ENCODE results near the gene C1orf210.

- TF ChIP-seq CTCF (CRISPR knock-in tag; IDR thresholded peaks at IDR 0.05), result no peak
- no peak for TF ChIP-seq ZNF639 (CRISPR knock-in tag; conservative IDR thresholded peaks at IDR 0.05)
- TF ChIP-seq, protein P1, sequence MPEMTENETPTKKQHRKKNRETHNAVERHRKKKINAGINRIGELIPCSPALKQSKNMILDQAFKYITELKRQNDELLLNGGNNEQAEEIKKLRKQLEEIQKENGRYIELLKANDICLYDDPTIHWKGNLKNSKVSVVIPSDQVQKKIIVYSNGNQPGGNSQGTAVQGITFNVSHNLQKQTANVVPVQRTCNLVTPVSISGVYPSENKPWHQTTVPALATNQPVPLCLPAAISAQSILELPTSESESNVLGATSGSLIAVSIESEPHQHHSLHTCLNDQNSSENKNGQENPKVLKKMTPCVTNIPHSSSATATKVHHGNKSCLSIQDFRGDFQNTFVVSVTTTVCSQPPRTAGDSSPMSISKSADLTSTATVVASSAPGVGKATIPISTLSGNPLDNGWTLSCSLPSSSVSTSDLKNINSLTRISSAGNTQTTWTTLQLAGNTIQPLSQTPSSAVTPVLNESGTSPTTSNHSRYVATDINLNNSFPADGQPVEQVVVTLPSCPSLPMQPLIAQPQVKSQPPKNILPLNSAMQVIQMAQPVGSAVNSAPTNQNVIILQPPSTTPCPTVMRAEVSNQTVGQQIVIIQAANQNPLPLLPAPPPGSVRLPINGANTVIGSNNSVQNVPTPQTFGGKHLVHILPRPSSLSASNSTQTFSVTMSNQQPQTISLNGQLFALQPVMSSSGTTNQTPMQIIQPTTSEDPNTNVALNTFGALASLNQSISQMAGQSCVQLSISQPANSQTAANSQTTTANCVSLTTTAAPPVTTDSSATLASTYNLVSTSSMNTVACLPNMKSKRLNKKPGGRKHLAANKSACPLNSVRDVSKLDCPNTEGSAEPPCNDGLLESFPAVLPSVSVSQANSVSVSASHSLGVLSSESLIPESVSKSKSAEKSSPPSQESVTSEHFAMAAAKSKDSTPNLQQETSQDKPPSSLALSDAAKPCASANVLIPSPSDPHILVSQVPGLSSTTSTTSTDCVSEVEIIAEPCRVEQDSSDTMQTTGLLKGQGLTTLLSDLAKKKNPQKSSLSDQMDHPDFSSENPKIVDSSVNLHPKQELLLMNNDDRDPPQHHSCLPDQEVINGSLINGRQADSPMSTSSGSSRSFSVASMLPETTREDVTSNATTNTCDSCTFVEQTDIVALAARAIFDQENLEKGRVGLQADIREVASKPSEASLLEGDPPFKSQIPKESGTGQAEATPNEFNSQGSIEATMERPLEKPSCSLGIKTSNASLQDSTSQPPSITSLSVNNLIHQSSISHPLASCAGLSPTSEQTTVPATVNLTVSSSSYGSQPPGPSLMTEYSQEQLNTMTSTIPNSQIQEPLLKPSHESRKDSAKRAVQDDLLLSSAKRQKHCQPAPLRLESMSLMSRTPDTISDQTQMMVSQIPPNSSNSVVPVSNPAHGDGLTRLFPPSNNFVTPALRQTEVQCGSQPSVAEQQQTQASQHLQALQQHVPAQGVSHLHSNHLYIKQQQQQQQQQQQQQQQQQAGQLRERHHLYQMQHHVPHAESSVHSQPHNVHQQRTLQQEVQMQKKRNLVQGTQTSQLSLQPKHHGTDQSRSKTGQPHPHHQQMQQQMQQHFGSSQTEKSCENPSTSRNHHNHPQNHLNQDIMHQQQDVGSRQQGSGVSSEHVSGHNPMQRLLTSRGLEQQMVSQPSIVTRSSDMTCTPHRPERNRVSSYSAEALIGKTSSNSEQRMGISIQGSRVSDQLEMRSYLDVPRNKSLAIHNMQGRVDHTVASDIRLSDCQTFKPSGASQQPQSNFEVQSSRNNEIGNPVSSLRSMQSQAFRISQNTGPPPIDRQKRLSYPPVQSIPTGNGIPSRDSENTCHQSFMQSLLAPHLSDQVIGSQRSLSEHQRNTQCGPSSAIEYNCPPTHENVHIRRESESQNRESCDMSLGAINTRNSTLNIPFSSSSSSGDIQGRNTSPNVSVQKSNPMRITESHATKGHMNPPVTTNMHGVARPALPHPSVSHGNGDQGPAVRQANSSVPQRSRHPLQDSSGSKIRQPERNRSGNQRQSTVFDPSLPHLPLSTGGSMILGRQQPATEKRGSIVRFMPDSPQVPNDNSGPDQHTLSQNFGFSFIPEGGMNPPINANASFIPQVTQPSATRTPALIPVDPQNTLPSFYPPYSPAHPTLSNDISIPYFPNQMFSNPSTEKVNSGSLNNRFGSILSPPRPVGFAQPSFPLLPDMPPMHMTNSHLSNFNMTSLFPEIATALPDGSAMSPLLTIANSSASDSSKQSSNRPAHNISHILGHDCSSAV (CRISPR knock-in tag; IDR thresholded peaks at IDR 0.05; ENCODE audit: borderline replicate concordance), result no peak
- no peak for TF ChIP-seq GATAD2A (CRISPR knock-in tag; IDR thresholded peaks at IDR 0.05)
- TF ChIP-seq CC2D1A (CRISPR knock-in tag; IDR thresholded peaks at IDR 0.05), result no peak
- no peak for TF ChIP-seq MAX (IDR thresholded peaks at IDR 0.05)
- no peak for TF ChIP-seq ZSCAN20 (CRISPR knock-in tag; IDR thresholded peaks at IDR 0.05; ENCODE audit: borderline replicate concordance)
- no peak for TF ChIP-seq SOX6 (IDR thresholded peaks at IDR 0.05)
- no peak for TF ChIP-seq SOX6 (CRISPR knock-in tag; IDR thresholded peaks at IDR 0.05)
- no peak for TF ChIP-seq JUND (CRISPR knock-in tag; IDR thresholded peaks at IDR 0.05)
- no peak for TF ChIP-seq POLR2AphosphoS5 (IDR thresholded peaks at IDR 0.05; ENCODE audit: low read depth, low read length)
- no peak for TF ChIP-seq ZNF296 (CRISPR knock-in tag; conservative IDR thresholded peaks at IDR 0.05)
These were observed 42.1 kb downstream of the C1orf210 start for GRCh38 chr1:43243299-43243698.
